Measurements from ENCODE around the gene GPN1. TPM values are rescaled to one million over a fixed set of nuclear protein-coding genes. Genes with fewer than 3 reads are reported as not detected.

GPN1 gene
- total RNA-seq, 1 experiment from 2014 or later: 48.5 TPM

GRCh38 chr2:27588308-27588707 lies 40.5 kb upstream of the GPN1 start:
- Histone ChIP-seq H3K14ac (ENCODE audit: insufficient read depth, low read length) (no peak overlapping the region), H3K27ac (ENCODE audit: insufficient read length, low read depth, low read length) (no peak overlapping the region), H3K18ac (ENCODE audit: insufficient read length, low read depth, low read length) (no peak overlapping the region), H4K5ac (ENCODE audit: insufficient read length, low read depth, low read length) (no peak overlapping the region), H4K91ac (ENCODE audit: insufficient read length, low read depth, low read length) (no peak overlapping the region), H2AK5ac (ENCODE audit: insufficient read length, low read length) (no peak overlapping the region), H4K20me1 (ENCODE audit: control insufficient read depth, insufficient read depth, insufficient read length) (no peaks in the 10 kb centered on the region), H3K4ac (ENCODE audit: low read depth, low read length) (no peak overlapping the region), H4K8ac (replicated peaks; ENCODE audit: insufficient read length, low read depth, low read length) (no peak overlapping the region), H2BK15ac (ENCODE audit: low read depth, low read length) (no peak overlapping the region), H3K79me2 (ENCODE audit: insufficient read depth, low read length) (peaks cover 34% of the 10 kb centered on the region), H3K9me3 (ENCODE audit: control insufficient read depth, low read depth, low read length) (peaks cover 5% of the 10 kb centered on the region), H3K9ac (ENCODE audit: extremely low read depth, insufficient read length, low read length) (no peak overlapping the region), H2BK20ac (ENCODE audit: low read depth, low read length, poor library complexity, severe bottlenecking) (no peak overlapping the region), H3T11ph (ENCODE audit: low read length) (no peak overlapping the region), H2BK5ac (ENCODE audit: insufficient read length, low read length) (no peak overlapping the region), H3K4me2 (ENCODE audit: insufficient read depth, insufficient read length, low read length) (no peak overlapping the region), H2AFZ (ENCODE audit: low read length) (no peak overlapping the region), H3K56ac (ENCODE audit: insufficient read length, low read depth, low read length) (no peak overlapping the region), H2BK120ac (ENCODE audit: low read depth, low read length, poor library complexity, severe bottlenecking) (no peak overlapping the region), H2BK12ac (ENCODE audit: insufficient read length, low read depth, low read length) (no peak overlapping the region), H3K4me1 (ENCODE audit: insufficient read depth, low read length) (0 out of 2 replicates have a peak, but pooled peaks cover 2% of the 10 kb centered on the region), H3K23ac (ENCODE audit: insufficient read length, low read depth, low read length) (no peak overlapping the region), H3K23me2 (ENCODE audit: insufficient read length, low read depth, low read length, poor library complexity, severe bottlenecking) (peaks cover 5% of the 10 kb centered on the region), H3K27me3 (ENCODE audit: insufficient read depth, low read length) (no peaks in the 10 kb centered on the region), H3K79me1 (ENCODE audit: insufficient read depth, low read depth, low read length, poor library complexity, severe bottlenecking) (peaks cover 5% of the 10 kb centered on the region)
- peaks cover 14 to 16% of the 10 kb centered on the region in 2 experiments for H3K4me1 Mint-ChIP-seq
- H3K27ac Mint-ChIP-seq: no peak overlapping the region
- peaks cover 14 to 20% (median 14%) of the 10 kb centered on the region in 3 experiments; a peak in 6 of 7 replicates for H3K36me3 Mint-ChIP-seq (ENCODE audit: insufficient read depth in 1 of 3, low read depth in 3 of 3)
- H3K27me3 Mint-ChIP-seq (ENCODE audit: low read depth): no peaks in the 10 kb centered on the region
- H3K9me3 Mint-ChIP-seq: peaks cover 20 to 25% of the 10 kb centered on the region in 2 experiments
- DNase-seq: no peak
- no CpG with 5 or more reads among the region's 2 CpGs for WGBS (ENCODE audit: extremely low coverage, insufficient read length, low lambda C conversion rate)
- no peak for TF ChIP-seq CTCF (conservative IDR thresholded peaks at IDR 0.05)
- H3K4me3 Mint-ChIP-seq: no peak overlapping the region
